ENCODE data around the gene TRPC4AP. TPM values are rescaled to one million over a fixed set of nuclear protein-coding genes. Genes with fewer than 3 reads are reported as not detected.

The TRPC4AP gene
- total RNA-seq, 1 donor from 2014 or later = 67.6 TPM

- intact Hi-C loops (cut with DNase I) = no loop called here
- peaks cover 97% of the 10 kb centered on the region for H3K36me3 ChIP-seq
- no peaks in the 10 kb centered on the region for H3K27me3 ChIP-seq
- no peak for TF ChIP-seq CTCF (IDR thresholded peaks at IDR 0.05)
- H3K4me1 ChIP-seq = peaks cover 12% of the 10 kb centered on the region
- no peak overlapping the region for H3K4me3 ChIP-seq
- H3K27ac ChIP-seq = no peak overlapping the region
- no peak for ATAC-seq
- H3K9me3 ChIP-seq = no peaks in the 10 kb centered on the region
- no peak for DNase-seq
Measured at GRCh38 chr20:35009665-35010328, 82.8 kb downstream of the TRPC4AP start.

- ATAC-seq (peak; percentile 30), DNase-seq (peak; percentile 64)
- Histone ChIP-seq H3K27me3 (no peaks in the 10 kb centered on the region), H3K4me3 (no peak overlapping the region), H3K9me3 (no peaks in the 10 kb centered on the region), H3K4me1 (peaks cover 8% of the 10 kb centered on the region), H3K36me3 (peaks cover 100% of the 10 kb centered on the region), H3K27ac (no peak overlapping the region)
- intact Hi-C loops (cut with DNase I) = no loop called here
- TF ChIP-seq CTCF (IDR thresholded peaks at IDR 0.05) = no peak
Measured at GRCh38 chr20:35008411-35009342, 83.9 kb downstream of the TRPC4AP start.

GRCh38 chr20:35007891-35008290 lies 84.7 kb downstream of the TRPC4AP start:
- H3K4me3 ChIP-seq = no peak overlapping the region
- no peaks in the 10 kb centered on the region for H3K9me3 ChIP-seq
- H3K27ac ChIP-seq = no peak overlapping the region
- ATAC-seq (no peak), DNase-seq (peak; percentile 58)
- H3K36me3 ChIP-seq = peaks cover 100% of the 10 kb centered on the region
- peaks cover 7% of the 10 kb centered on the region for H3K4me1 ChIP-seq
- TF ChIP-seq CTCF (IDR thresholded peaks at IDR 0.05) = no peak
- intact Hi-C loops (cut with DNase I) = no loop called here
- no peaks in the 10 kb centered on the region for H3K27me3 ChIP-seq

GRCh38 chr20:35007413-35007812 lies 85.2 kb downstream of the TRPC4AP start:
- TF ChIP-seq CTCF (IDR thresholded peaks at IDR 0.05) = no peak
- Histone ChIP-seq H3K9me3 (no peaks in the 10 kb centered on the region), H3K27me3 (no peaks in the 10 kb centered on the region), H3K36me3 (peaks cover 100% of the 10 kb centered on the region), H3K4me3 (no peak overlapping the region), H3K27ac (no peak overlapping the region), H3K4me1 (peaks cover 2% of the 10 kb centered on the region)
- intact Hi-C loops (cut with DNase I) = no loop called here
- no peak for DNase-seq
- ATAC-seq = no peak

GRCh38 chr20:35006531-35006971 lies 86.1 kb downstream of the TRPC4AP start:
- no peak for TF ChIP-seq CTCF (IDR thresholded peaks at IDR 0.05)
- Histone ChIP-seq H3K4me3 (no peak overlapping the region), H3K9me3 (no peaks in the 10 kb centered on the region), H3K36me3 (peaks cover 100% of the 10 kb centered on the region), H3K27ac (no peak overlapping the region), H3K27me3 (no peaks in the 10 kb centered on the region), H3K4me1 (no peaks in the 10 kb centered on the region)
- intact Hi-C loops (cut with DNase I) = no loop called here
- ATAC-seq = no peak
- no peak for DNase-seq

Data from upper lobe of right lung (tissue), 1 donor.